GM18907 (cell line): Measurements from ENCODE around the gene COQ5.
"Not testable (repeated sequence)": the region's sequence is repeated elsewhere in the genome, so short reads cannot be mapped to it uniquely, and the experiment has no call there.

Experiments used
- ATAC-seq: cut with Tn5 transposase; IDR thresholded peaks from one replicate; pipeline ENCODE4 v1.9.1; 2021; ENCODE audit warnings: mild to moderate bottlenecking, moderate library complexity; ENCODE audit not compliant: unreplicated experiment

The COQ5 gene, protein sequence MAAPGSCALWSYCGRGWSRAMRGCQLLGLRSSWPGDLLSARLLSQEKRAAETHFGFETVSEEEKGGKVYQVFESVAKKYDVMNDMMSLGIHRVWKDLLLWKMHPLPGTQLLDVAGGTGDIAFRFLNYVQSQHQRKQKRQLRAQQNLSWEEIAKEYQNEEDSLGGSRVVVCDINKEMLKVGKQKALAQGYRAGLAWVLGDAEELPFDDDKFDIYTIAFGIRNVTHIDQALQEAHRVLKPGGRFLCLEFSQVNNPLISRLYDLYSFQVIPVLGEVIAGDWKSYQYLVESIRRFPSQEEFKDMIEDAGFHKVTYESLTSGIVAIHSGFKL

GRCh38 chr12:120528861-120529525 lies at the start of gene COQ5:
Gene COQ5 (minus strand): TSS chr12:120529158. CDS start chr12:120529141, 17 bp downstream.
- ATAC-seq: peak; percentile 86

DNA sequence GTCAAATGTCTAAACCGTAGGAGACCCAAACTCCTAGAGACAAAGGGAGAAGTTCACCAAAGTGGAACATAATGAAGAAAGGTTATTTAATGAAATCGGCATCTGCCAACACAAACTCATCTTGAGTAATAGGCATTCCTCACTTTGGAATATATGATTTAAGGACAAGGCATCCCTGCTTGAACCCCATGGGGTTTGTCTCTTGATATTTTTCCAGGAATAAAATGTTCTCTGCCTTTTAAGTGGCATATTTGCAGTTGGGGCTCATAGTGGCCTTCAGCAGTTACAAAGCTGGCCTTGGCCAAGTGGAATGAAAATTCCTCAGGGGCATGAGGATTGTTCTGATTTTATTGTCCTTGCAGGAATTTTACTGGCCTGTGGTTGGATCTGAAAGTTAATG lies 45.1 kb upstream of the COQ5 start:
- no peak for ATAC-seq

DNA sequence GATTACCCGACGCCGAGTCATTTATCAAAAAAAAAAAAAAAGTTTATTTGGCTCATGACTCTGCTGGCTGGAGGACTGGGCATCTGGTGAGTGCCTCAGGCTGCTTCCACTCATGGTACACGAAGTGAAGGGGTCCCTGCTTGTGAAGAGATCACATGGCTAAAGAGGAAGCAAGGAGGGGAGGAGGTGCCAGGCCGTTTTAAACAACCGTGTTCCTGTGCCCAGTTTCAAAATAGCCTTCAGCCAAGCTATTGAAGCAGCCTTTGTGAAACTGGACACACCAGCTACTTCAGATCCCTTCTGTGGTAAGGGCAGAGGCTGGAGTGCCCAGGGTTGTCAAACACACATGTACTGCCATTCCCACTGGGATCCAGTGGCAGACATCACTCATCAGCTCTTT lies 44.6 kb upstream of the COQ5 start:
- ATAC-seq: no peak

GRCh38 chr12:120571299-120571698 lies 42.3 kb upstream of the COQ5 start:
- ATAC-seq: no peak

DNA sequence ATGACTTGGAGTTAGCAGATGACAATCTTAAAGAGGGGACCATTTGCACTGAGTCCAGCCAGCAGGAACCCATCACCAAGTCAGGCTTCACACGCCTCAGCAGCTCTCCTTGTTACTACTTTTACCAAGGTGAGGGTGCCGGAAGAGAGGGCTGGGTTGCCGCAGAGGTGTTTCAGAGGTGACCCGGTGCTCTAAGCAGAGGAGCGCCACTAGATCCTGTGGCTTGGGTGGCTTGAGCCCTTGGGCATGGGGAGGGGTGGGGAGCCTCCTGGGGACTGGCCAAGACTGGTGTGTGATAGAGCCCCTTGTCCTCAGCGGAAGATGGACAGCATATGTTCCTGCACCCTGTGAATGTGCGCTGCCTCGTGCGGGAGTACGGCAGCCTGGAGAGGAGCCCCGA lies 34.5 kb upstream of the COQ5 start:
- no peak for ATAC-seq

DNA sequence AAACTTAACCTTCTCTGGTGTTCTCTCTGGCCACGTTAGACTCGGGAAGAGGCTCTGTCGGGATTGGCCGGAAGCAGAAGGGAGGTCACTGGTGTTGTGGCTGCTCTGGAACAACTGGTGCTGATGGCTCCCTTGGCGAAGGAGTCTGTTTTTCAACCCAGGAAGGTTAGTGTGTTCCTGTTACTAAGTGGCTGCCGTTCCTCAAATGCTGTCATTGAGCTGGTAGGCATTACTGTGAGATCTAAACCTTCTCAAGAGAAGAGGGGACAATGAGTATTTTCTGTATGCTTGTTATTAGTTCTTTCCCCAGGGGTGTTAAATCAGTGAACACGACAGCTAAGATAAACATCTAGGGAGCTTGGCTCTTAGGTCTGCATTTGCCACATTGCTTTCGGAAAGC lies 33.9 kb upstream of the COQ5 start:
- ATAC-seq: no peak

GRCh38 chr12:120557589-120557988 lies 28.6 kb upstream of the COQ5 start:
- ATAC-seq: no peak

DNA sequence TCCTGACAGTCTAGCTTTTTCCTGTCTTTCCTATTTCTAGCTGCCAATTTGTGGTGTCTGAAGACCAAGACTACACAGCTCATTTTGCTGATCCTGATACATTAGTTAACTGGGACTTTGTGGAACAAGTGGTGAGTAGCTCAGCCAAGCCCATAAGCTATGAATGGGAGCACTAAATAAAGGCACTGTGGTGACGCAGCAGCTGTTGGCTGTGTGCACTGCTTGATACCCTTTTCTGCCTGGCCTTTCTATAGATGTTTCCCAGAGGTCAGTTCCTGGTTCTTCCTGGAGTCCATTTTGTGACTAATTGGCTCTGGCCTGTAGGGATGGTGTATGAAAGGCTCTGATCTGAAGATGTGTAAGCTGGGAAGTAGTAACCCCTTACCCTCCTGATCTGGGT lies 25.7 kb upstream of the COQ5 start:
- ATAC-seq: no peak

- ATAC-seq: no peak
Measured at GRCh38 chr12:120546050-120546386, 17.1 kb upstream of the COQ5 start.

DNA sequence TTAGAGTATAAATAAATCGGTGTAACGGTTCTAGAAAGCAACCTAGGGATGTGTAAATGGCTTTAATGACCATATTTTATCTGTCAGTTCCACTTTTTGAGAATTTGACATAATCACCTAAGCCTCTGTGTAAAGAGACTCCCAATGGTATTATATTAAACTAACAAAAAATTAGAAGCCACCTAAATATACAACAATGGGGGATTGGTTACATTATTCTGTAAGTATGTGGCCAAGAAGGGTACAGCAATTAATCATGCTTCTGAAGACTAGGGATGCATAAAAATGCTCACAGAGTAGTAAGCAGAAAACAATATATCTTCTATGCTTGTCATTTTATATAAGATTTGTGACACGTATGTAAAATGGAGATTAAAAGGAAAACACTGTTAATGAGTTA lies 15.7 kb upstream of the COQ5 start:
- ATAC-seq: no peak

- no peak for ATAC-seq
Measured at GRCh38 chr12:120542166-120542565, 13.2 kb upstream of the COQ5 start.

- no peak for ATAC-seq
Measured at GRCh38 chr12:120540445-120540844, 11.5 kb upstream of the COQ5 start.

- no peak for ATAC-seq
Measured at GRCh38 chr12:120539303-120539702, 10.3 kb upstream of the COQ5 start.

- ATAC-seq: no peak
Measured at GRCh38 chr12:120538281-120539156, 9.6 kb upstream of the COQ5 start.

DNA sequence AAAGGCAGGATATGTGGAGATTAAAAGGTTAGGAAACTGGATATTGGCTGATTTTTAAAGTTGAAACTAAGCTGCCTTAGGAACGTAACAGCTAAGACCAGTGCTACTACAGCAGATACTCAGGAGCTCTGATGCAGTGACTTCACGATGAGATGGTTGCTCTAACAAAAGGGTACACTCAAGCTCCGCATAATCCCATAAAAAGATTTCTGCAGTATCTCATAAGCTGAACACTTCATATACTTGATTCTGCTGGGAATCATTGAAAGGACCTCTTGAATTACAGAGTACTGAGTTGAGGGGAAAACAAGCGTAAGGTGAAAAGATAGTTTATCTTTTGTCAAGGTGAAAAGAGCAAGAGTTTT lies 8.9 kb upstream of the COQ5 start:
- ATAC-seq: no peak

GRCh38 chr12:120536064-120536791 lies 7.3 kb upstream of the COQ5 start:
- ATAC-seq: no peak

DNA sequence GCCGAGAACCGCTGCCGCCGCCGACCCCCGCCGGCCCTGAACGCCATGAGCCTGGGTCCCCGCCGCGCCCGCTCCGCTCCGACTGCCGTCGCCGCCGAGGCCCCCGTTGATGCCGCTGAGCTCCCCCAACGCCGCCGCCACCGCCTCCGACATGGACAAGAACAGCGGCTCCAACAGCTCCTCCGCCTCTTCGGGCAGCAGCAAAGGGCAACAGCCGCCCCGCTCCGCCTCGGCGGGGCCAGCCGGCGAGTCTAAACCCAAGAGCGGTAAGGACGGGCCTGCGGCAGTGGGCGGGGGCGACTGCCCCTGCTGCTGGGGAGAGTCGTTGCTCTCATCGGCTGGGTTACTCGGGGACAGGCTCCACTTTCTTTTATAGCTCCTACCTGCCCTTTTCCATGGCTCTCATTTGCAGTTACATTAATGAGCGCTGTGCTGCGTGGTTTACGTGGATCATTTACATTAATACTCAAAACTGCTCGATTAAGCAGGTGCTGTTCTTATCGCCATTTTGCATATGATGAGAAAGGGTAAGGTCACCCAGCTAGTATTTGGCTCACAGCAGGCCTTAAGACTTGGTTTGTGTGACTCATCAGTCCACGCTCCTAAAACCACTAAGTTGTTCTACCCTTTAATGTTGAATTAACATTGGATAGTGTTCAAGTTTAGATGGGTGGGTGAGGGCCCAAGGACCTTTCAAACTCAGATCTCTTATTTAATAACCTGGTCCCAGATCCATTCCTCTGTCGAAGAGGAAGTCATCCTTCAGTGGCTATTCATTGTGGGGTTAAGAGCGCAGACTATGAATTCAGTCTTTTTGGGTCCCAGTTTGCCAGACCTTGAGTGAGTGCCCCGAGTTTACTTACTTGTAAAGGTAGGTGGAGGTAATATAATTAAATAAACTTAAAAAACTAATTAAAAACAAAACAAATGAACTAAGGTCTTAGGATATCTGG lies 6.0 kb upstream of the COQ5 start:
- peak; percentile 47 for ATAC-seq

DNA sequence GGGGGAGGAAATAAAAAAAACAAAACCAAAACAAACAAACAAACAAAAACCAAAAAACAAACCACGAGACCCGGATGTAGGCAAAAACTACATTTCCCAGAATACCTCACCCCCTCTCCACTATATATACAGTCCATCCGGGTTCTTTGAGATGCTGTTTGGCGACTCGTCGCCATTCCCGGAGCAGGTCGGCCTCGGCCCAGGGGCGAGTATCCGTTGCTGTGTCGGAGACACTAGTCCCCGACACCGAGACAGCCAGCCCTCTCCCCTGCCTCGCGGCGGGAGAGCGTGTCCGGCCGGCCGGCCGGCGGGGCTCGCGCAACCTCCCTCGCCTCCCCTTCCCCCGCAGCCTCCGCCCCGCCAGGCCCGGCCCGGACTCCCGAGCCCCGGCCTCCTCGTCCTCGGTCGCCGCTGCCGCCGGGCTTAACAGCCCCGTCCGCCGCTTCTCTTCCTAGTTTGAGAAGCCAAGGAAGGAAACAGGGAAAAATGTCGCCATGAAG lies 5.3 kb upstream of the COQ5 start, which contains the start of gene RNF10:
Gene RNF10 (plus strand): TSS at position 154 of the 500 bp plus-strand sequence. CDS start 456 bp downstream, outside the sequence.
- peak; percentile 72 for ATAC-seq

GRCh38 chr12:120532701-120533238 lies 3.8 kb upstream of the COQ5 start:
- ATAC-seq: no peak

GRCh38 chr12:120530418-120530761 lies 1.4 kb upstream of the COQ5 start:
- ATAC-seq: not testable (repeated sequence)
